Subcutaneous abdominal adipose tissue (tissue), 5 donors: ENCODE measurements around the gene SDC3.

ENCODE experiments used
- H3K27ac ChIP-seq: one replicate; pipeline ENCODE4 v1.7.0; 2013; ENCODE audit warnings: low read depth, mild to moderate bottlenecking, inconsistent platforms, low read length, moderate library complexity
- H3K27me3 ChIP-seq, 5 donors: one replicate each; pipeline ENCODE4 v1.7.0; 2013; ENCODE audit warnings: low read length in 5 of 5, inconsistent platforms in 1 of 5; ENCODE audit not compliant: control insufficient read depth in 5 of 5, insufficient read depth in 4 of 5
- H3K36me3 ChIP-seq, 5 donors: one replicate each; pipeline ENCODE4 v1.7.0; 2013; ENCODE audit warnings: low read length in 5 of 5; ENCODE audit not compliant: control insufficient read depth in 5 of 5, insufficient read depth in 5 of 5
- H3K4me1 ChIP-seq, 5 donors: one replicate each; pipeline ENCODE4 v1.7.0; 2013; ENCODE audit warnings: low read length in 5 of 5, mild to moderate bottlenecking in 3 of 5, moderate library complexity in 1 of 5; ENCODE audit not compliant: control insufficient read depth in 5 of 5, insufficient read depth in 5 of 5
- H3K4me3 ChIP-seq, 5 donors: one replicate each; pipeline ENCODE4 v1.7.0; 2013; ENCODE audit warnings: low read length in 5 of 5, low read depth in 1 of 5
- H3K9ac ChIP-seq, 5 donors: one replicate each; pipeline ENCODE4 v1.7.0; 2013; ENCODE audit warnings: low read length in 5 of 5, mild to moderate bottlenecking in 4 of 5, moderate library complexity in 3 of 5
- H3K9me3 ChIP-seq, 5 donors: one replicate each; pipeline ENCODE4 v1.7.0; 2013; ENCODE audit warnings: low read length in 5 of 5; ENCODE audit not compliant: control insufficient read depth in 5 of 5
- donor health status: healthy.
- donor health status: healthy.
- donor health status: healthy.
- donor health status: healthy.
- donor health status: healthy.

The SDC3 gene

GRCh38 chr1:30929135-30929889 is 20.8 kb upstream of the SDC3 start:
- H3K9ac ChIP-seq, result peak overlapping the region in 1 of 5 donors; percentile 43
- H3K9me3 ChIP-seq, result no peaks in the 10 kb centered on the region
- H3K4me1 ChIP-seq, result peaks cover 0 to 13% (median 0%) of the 10 kb centered on the region in 5 donors
- H3K27ac ChIP-seq, result no peak overlapping the region
- no peak overlapping the region for H3K4me3 ChIP-seq
- peaks cover 0 to 33% (median 24%) of the 10 kb centered on the region in 5 donors for H3K36me3 ChIP-seq
- H3K27me3 ChIP-seq, result no peaks in the 10 kb centered on the region

- Histone ChIP-seq H3K4me1 (peaks cover 0 to 13% (median 0%) of the 10 kb centered on the region in 5 donors), H3K9ac (peak overlapping the region in 1 of 5 donors; percentile 43), H3K9me3 (no peaks in the 10 kb centered on the region), H3K27me3 (no peaks in the 10 kb centered on the region), H3K4me3 (no peak overlapping the region), H3K36me3 (peaks cover 0 to 28% (median 18%) of the 10 kb centered on the region in 5 donors), H3K27ac (no peak overlapping the region)
These were observed 20.2 kb upstream of the SDC3 start for GRCh38 chr1:30928789-30929134.

- peaks cover 0 to 13% (median 0%) of the 10 kb centered on the region in 5 donors for H3K4me1 ChIP-seq
- H3K9me3 ChIP-seq, result no peaks in the 10 kb centered on the region
- H3K27ac ChIP-seq, result no peak overlapping the region
- H3K9ac ChIP-seq, result no peak overlapping the region
- H3K36me3 ChIP-seq, result peaks cover 0 to 22% (median 13%) of the 10 kb centered on the region in 5 donors
- no peak overlapping the region for H3K4me3 ChIP-seq
- H3K27me3 ChIP-seq, result no peaks in the 10 kb centered on the region
These were observed 19.6 kb upstream of the SDC3 start for GRCh38 chr1:30928171-30928570.

GRCh38 chr1:30927448-30927847 is 18.9 kb upstream of the SDC3 start:
- Histone ChIP-seq H3K36me3 (peaks cover 0 to 18% (median 8%) of the 10 kb centered on the region in 5 donors), H3K4me3 (no peak overlapping the region), H3K27ac (no peak overlapping the region), H3K27me3 (no peaks in the 10 kb centered on the region), H3K9ac (no peak overlapping the region), H3K9me3 (no peaks in the 10 kb centered on the region), H3K4me1 (peaks cover 0 to 13% (median 0%) of the 10 kb centered on the region in 5 donors)

- no peaks in the 10 kb centered on the region for H3K27me3 ChIP-seq
- H3K27ac ChIP-seq, result no peak overlapping the region
These were observed 15.0 kb upstream of the SDC3 start for GRCh38 chr1:30923597-30923996.

GRCh38 chr1:30920827-30921226 is 12.3 kb upstream of the SDC3 start:
- Histone ChIP-seq H3K9ac (no peak overlapping the region), H3K4me3 (no peak overlapping the region), H3K27ac (no peak overlapping the region), H3K36me3 (no peaks in the 10 kb centered on the region), H3K4me1 (peaks cover 0 to 6% (median 0%) of the 10 kb centered on the region in 5 donors), H3K9me3 (no peaks in the 10 kb centered on the region), H3K27me3 (no peaks in the 10 kb centered on the region)

More at GRCh38 chr1:30923597-30923996, 15.0 kb upstream of the SDC3 start:
- H3K36me3 ChIP-seq, result no peaks in the 10 kb centered on the region
- no peak overlapping the region for H3K9ac ChIP-seq
- no peak overlapping the region for H3K4me3 ChIP-seq
- H3K9me3 ChIP-seq, result no peaks in the 10 kb centered on the region
- peaks cover 0 to 6% (median 0%) of the 10 kb centered on the region in 5 donors for H3K4me1 ChIP-seq

GRCh38 chr1:30919025-30919881 is 10.7 kb upstream of the SDC3 start:
- no peaks in the 10 kb centered on the region for H3K9me3 ChIP-seq
- peaks cover 0 to 10% (median 0%) of the 10 kb centered on the region in 5 donors for H3K4me1 ChIP-seq
- no peak overlapping the region for H3K9ac ChIP-seq
- H3K36me3 ChIP-seq, result no peaks in the 10 kb centered on the region
- no peak overlapping the region for H3K27ac ChIP-seq
- no peaks in the 10 kb centered on the region for H3K27me3 ChIP-seq
- H3K4me3 ChIP-seq, result no peak overlapping the region

- Histone ChIP-seq H3K27me3 (no peaks in the 10 kb centered on the region), H3K27ac (no peak overlapping the region), H3K9me3 (no peaks in the 10 kb centered on the region), H3K4me1 (peaks cover 0 to 33% (median 11%) of the 10 kb centered on the region in 5 donors), H3K9ac (no peak overlapping the region), H3K36me3 (no peaks in the 10 kb centered on the region), H3K4me3 (no peak overlapping the region)
These were observed 7.7 kb upstream of the SDC3 start for GRCh38 chr1:30916296-30916695.

GRCh38 chr1:30915491-30916230 is 7.1 kb upstream of the SDC3 start:
- Histone ChIP-seq H3K4me3 (no peak overlapping the region), H3K9me3 (no peaks in the 10 kb centered on the region), H3K27me3 (no peaks in the 10 kb centered on the region), H3K4me1 (peaks cover 0 to 39% (median 13%) of the 10 kb centered on the region in 5 donors), H3K9ac (no peak overlapping the region), H3K36me3 (no peaks in the 10 kb centered on the region), H3K27ac (no peak overlapping the region)
